DOHH2 (cell line): Measurements from ENCODE around the gene TULP4.

ENCODE experiments used
- H3F3A ChIP-seq: fragments of 200-600 bp; sonication (generic), shearing (Covaris generic); 2 replicates; pipeline ENCODE4 v1.6.0; 2016; ENCODE audit warnings: antibody characterized with exemption, mild to moderate bottlenecking; ENCODE audit not compliant: control insufficient read depth, insufficient read depth
- H3K27ac ChIP-seq: fragments of 200-600 bp; sonication (generic); 2 replicates; pipeline ENCODE4 v1.5.1; 2014; ENCODE audit warnings: low read depth, mild to moderate bottlenecking, low read length, moderate library complexity
- H3K27me3 ChIP-seq: fragments of 200-600 bp; sonication (generic); 2 replicates; pipeline ENCODE4 v1.6.1; 2014; ENCODE audit warnings: mild to moderate bottlenecking, low read length, mixed read lengths; ENCODE audit not compliant: control insufficient read depth
- H3K36me3 ChIP-seq: fragments of 200-600 bp; sonication (generic); 2 replicates; pipeline ENCODE4 v1.6.1; 2014; ENCODE audit warnings: mild to moderate bottlenecking, low read length, moderate library complexity, mixed read lengths; ENCODE audit not compliant: control insufficient read depth
- H3K4me1 ChIP-seq: fragments of 200-600 bp; sonication (generic); 2 replicates; pipeline ENCODE4 v1.6.1; 2014; ENCODE audit warnings: mild to moderate bottlenecking, low read length, mixed read lengths; ENCODE audit not compliant: control insufficient read depth
- H3K4me2 ChIP-seq: fragments of 200-600 bp; sonication (generic); 2 replicates; pipeline ENCODE4 v1.6.0; 2014; ENCODE audit warnings: mild to moderate bottlenecking, low read length, moderate library complexity
- H3K4me3 ChIP-seq: fragments of 200-600 bp; sonication (generic); 2 replicates; pipeline ENCODE4 v1.5.1; 2014; ENCODE audit warnings: mild to moderate bottlenecking, low read length, mixed read lengths
- H3K79me2 ChIP-seq: fragments of 200-600 bp; sonication (generic); 2 replicates; pipeline ENCODE4 v1.6.1; 2014; ENCODE audit warnings: mild to moderate bottlenecking, low read length, mixed read lengths; ENCODE audit not compliant: control insufficient read depth
- H3K9me2 ChIP-seq: fragments of 200-600 bp; sonication (generic); replicated peaks from 2 replicates; pipeline ENCODE4 v1.6.1; 2014; ENCODE audit warnings: mild to moderate bottlenecking, low read length, mixed read lengths; ENCODE audit not compliant: control insufficient read depth
- H3K9me3 ChIP-seq: fragments of 200-600 bp; sonication (generic); 2 replicates; pipeline ENCODE4 v1.6.1; 2014; ENCODE audit warnings: antibody characterized with exemption, low read length, mixed read lengths; ENCODE audit not compliant: control insufficient read depth, insufficient read depth
- H4K20me1 ChIP-seq: fragments of 200-600 bp; sonication (generic); 2 replicates; pipeline ENCODE4 v1.6.0; 2014; ENCODE audit warnings: low read depth, mild to moderate bottlenecking, antibody characterized with exemption, low read length, moderate library complexity; ENCODE audit not compliant: control insufficient read depth, insufficient read depth
- CTCF ChIP-seq: fragments of 200-600 bp; sonication (generic); IDR thresholded peaks from one replicate; pipeline ENCODE4 v1.5.1; 2014; ENCODE audit warnings: antibody characterized with exemption, mild to moderate bottlenecking, low read depth, low read length; ENCODE audit not compliant: poor library complexity, severe bottlenecking
- EZH2phosphoT487 ChIP-seq: fragments of 200-600 bp; sonication (generic); IDR thresholded peaks from 2 replicates; pipeline ENCODE4 v1.6.1; 2017; ENCODE audit warnings: borderline replicate concordance, mild to moderate bottlenecking, antibody characterized with exemption, low read length, moderate library complexity, mixed read lengths

The TULP4 gene

GRCh38 chr6:158287047-158287446 lies 25.2 kb upstream of the TULP4 start:
- H3K79me2 ChIP-seq, result peaks cover 74% of the 10 kb centered on the region
- H3K36me3 ChIP-seq, result peaks cover 20% of the 10 kb centered on the region
- peaks cover 96% of the 10 kb centered on the region for H3K4me1 ChIP-seq
- no peaks in the 10 kb centered on the region for H4K20me1 ChIP-seq
- TF ChIP-seq CTCF, result no peak
- TF ChIP-seq EZH2phosphoT487, result no peak
- H3K4me2 ChIP-seq, result peak overlapping the region; percentile 50; the same call in 1 of the 2 replicates
- no peak overlapping the region for H3K4me3 ChIP-seq
- H3K27ac ChIP-seq, result peak overlapping the region; percentile 42; the same call in 1 of the 2 replicates
- H3K9me2 ChIP-seq, result no peaks in the 10 kb centered on the region
- H3K9me3 ChIP-seq, result no peaks in the 10 kb centered on the region
- H3F3A ChIP-seq, result peaks cover 25% of the 10 kb centered on the region
- H3K27me3 ChIP-seq, result no peaks in the 10 kb centered on the region

- Histone ChIP-seq H3K4me2 (peak overlapping the region; percentile 82), H3K9me2 (no peaks in the 10 kb centered on the region), H4K20me1 (no peaks in the 10 kb centered on the region), H3K79me2 (peaks cover 85% of the 10 kb centered on the region), H3K4me3 (peak overlapping the region; percentile 68), H3K4me1 (peaks cover 96% of the 10 kb centered on the region), H3F3A (peaks cover 23% of the 10 kb centered on the region), H3K27me3 (no peaks in the 10 kb centered on the region), H3K9me3 (no peaks in the 10 kb centered on the region), H3K27ac (peak overlapping the region; percentile 95), H3K36me3 (peaks cover 13% of the 10 kb centered on the region)
- TF ChIP-seq EZH2phosphoT487 (no peak), CTCF (no peak)
Observed at GRCh38 chr6:158290040-158290439, 22.2 kb upstream of the TULP4 start.

GRCh38 chr6:158290659-158291058 lies 21.6 kb upstream of the TULP4 start:
- peak overlapping the region; percentile 68 for H3K4me3 ChIP-seq

More at GRCh38 chr6:158290659-158291058, 21.6 kb upstream of the TULP4 start:
- H4K20me1 ChIP-seq, result no peaks in the 10 kb centered on the region
- H3K79me2 ChIP-seq, result peaks cover 83% of the 10 kb centered on the region
- peaks cover 23% of the 10 kb centered on the region for H3F3A ChIP-seq
- peak overlapping the region; percentile 95 for H3K27ac ChIP-seq
- TF ChIP-seq CTCF (no peak), EZH2phosphoT487 (no peak)
- peaks cover 92% of the 10 kb centered on the region for H3K4me1 ChIP-seq
- H3K9me2 ChIP-seq, result no peaks in the 10 kb centered on the region
- H3K4me2 ChIP-seq, result peak overlapping the region; percentile 82
- H3K36me3 ChIP-seq, result peaks cover 16% of the 10 kb centered on the region
- H3K9me3 ChIP-seq, result no peaks in the 10 kb centered on the region
- no peaks in the 10 kb centered on the region for H3K27me3 ChIP-seq
